Activated T-helper 17 cell treated with anti-CD3 and anti-CD28 coated beads, Interleukin-2, amount 50 U/mL, for 72 hours (primary cell): ENCODE results near the gene CACNA2D2. TPM values are rescaled to one million over a fixed set of nuclear protein-coding genes. Genes with fewer than 3 reads are reported as not detected.
A peak's percentile ranks its signal among the peaks of the same experiment; 100 is the strongest.

ENCODE experiments used
- ATAC-seq: fragments of 150-1000 bp; cut with Tn5 transposase; replicated peaks from 2 replicates; pipeline ENCODE4 v1.10.0; 2021; ENCODE audit warnings: mild to moderate bottlenecking, moderate library complexity
- H3K27ac Mint-ChIP-seq: one replicate; pipeline ENCODE4 v1.8.0; 2022; ENCODE audit warnings: mixed read lengths
- H3K27me3 Mint-ChIP-seq: one replicate; pipeline ENCODE4 v1.8.0; 2022; ENCODE audit warnings: mixed read lengths
- H3K36me3 Mint-ChIP-seq: one replicate; pipeline ENCODE4 v1.8.0; 2022; ENCODE audit warnings: low read depth, mild to moderate bottlenecking, mixed read lengths
- H3K4me1 Mint-ChIP-seq: one replicate; pipeline ENCODE4 v1.8.0; 2022; ENCODE audit warnings: mixed read lengths
- H3K4me3 Mint-ChIP-seq: one replicate; pipeline ENCODE4 v1.8.0; 2022; ENCODE audit warnings: mild to moderate bottlenecking, mixed read lengths
- H3K9me3 Mint-ChIP-seq: one replicate; pipeline ENCODE4 v1.8.0; 2022; ENCODE audit warnings: mixed read lengths
- total RNA-seq, 2 donors: library from RNA; stranded (reverse); gene quantifications; one replicate each; pipeline ENCODE4 v1.2.3, GENCODE V29; 2022

Gene CACNA2D2
- total RNA-seq, 2 donors from 2014 or later: 0.50 to 5.0 TPM

DNA sequence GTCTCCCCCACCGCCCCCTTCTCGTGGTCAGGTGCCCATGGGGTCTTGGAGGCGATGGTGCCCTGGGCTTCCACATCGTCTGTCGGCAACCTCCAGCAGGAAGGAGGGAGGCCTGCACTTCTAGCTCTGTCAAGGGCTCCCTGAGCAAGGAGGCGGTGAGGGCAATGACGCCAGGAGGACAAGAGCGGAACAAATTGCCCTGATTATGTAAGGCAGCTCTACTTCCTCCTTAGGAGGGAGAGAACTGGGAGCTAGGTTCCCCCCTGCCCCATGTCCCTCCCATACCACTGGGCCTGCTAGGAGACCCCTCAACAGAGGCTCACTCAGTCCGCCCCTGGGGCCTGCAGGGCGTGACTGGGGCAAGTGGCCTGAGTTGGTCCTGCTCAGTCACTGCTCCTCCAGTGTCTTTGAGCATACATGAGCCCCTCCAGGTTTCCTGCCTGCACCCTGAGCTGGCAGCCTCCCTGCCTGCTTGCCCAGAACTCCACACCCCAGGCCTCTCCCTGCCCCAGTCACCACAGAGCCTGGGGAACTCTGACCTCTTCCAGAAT lies 56.1 kb downstream of the CACNA2D2 start:
- Mint-ChIP-seq H3K4me3 (no peak overlapping the region), H3K36me3 (no peaks in the 10 kb centered on the region), H3K27me3 (no peaks in the 10 kb centered on the region), H3K9me3 (no peaks in the 10 kb centered on the region), H3K27ac (no peak overlapping the region), H3K4me1 (no peaks in the 10 kb centered on the region)
- ATAC-seq: no peak

DNA sequence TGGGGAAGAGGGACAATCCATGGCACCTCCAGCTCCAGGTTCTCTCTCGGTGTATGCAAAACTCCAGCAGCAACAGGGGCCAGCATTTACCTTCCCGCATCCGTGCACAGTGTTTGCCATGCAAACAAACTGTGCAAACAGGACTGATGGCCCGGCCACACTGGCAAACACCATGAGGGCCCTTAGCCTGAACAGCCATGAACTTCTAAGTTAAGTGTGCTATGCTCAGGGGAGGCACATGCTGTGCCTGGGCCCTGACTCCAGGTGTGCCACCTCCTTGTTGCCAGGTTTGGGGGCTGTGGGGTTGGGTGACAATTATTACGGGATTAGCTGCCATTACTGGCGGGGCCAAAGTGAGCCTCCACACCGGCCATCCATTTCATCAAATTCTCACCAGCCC lies 57.5 kb downstream of the CACNA2D2 start:
- Mint-ChIP-seq H3K9me3 (no peaks in the 10 kb centered on the region), H3K27ac (no peak overlapping the region), H3K4me3 (no peak overlapping the region), H3K27me3 (no peaks in the 10 kb centered on the region), H3K36me3 (no peaks in the 10 kb centered on the region), H3K4me1 (no peaks in the 10 kb centered on the region)
- ATAC-seq: no peak

DNA sequence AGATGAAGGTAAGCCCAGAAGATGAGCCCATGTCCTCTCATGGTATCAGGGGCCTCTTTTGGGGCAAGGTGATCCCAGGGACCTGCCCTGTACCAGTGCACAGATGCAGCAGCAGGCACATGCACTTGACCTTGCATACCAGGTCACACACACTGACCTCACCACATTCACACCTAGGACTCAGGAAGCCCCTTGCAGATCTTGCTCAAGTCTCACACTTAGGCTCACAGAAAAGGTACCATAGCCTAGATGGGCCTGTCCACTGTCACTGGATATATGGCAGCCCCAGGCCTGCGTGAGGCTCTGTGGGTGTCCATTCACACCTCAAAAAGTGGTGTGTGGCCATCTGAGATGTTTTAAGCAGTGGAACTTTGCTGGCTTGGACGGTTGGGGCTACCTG lies 58.7 kb downstream of the CACNA2D2 start:
- Mint-ChIP-seq H3K9me3 (no peaks in the 10 kb centered on the region), H3K4me1 (no peaks in the 10 kb centered on the region), H3K36me3 (no peaks in the 10 kb centered on the region), H3K27ac (no peak overlapping the region), H3K27me3 (no peaks in the 10 kb centered on the region), H3K4me3 (no peak overlapping the region)
- ATAC-seq: no peak

DNA sequence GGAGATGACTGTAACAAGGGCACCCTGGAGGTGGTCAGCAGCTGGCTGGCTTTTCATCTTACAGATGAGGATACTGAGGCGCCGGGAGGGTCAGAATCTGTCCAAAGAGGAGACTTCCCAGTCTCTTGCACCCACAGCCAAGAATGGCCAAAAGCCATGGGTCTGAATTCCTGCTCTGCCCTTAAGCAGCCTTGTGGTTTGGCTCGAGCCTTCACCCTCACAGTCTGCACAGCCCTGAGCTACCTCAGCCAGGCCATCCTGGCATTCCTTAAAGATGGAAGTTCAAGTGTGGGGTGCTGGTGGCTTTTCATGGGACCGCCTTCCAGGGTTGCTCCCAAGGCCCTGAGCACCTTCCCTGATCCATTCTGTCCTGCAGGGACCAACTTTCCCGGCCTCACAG lies 59.2 kb downstream of the CACNA2D2 start:
- ATAC-seq: no peak
- no peaks in the 10 kb centered on the region for H3K36me3 Mint-ChIP-seq

DNA sequence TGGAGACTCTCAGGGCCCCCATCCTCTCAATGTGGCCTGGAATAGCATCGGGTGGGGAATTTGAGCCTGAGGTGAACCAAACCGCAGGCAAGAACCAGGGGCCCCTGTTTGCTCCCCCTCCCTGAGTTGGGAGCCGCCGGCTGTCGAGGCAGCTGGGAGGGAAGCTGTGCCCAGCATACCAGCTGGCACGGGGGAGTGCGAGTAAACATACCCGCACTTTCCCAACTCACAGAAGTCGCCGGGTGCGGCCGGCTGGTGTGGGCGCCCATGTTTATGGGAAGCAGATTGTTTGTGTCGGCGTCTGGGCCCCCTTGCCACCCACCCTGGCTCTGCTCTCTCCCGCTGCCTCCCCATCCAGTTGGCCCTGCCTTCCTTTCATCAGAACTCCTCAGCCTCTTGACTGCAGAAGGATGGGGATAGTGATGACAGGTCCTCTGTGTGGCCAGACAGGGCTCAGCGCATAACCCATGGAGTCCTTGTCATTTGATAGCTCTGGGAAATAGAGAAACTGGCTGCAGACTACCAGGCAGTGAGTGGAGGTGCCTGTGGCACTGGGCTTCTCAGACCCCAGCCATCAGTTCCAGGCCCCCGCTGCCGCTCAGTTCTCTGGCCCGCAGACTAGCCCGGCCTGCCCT lies 60.4 kb downstream of the CACNA2D2 start:
- Mint-ChIP-seq H3K27ac (no peak overlapping the region), H3K27me3 (no peaks in the 10 kb centered on the region), H3K4me1 (no peaks in the 10 kb centered on the region), H3K36me3 (no peaks in the 10 kb centered on the region), H3K9me3 (no peaks in the 10 kb centered on the region), H3K4me3 (no peak overlapping the region)
- ATAC-seq: no peak

More for the DNA sequence above, 59.2 kb downstream of the CACNA2D2 start:
- H3K27ac Mint-ChIP-seq: no peak overlapping the region
- no peaks in the 10 kb centered on the region for H3K27me3 Mint-ChIP-seq
- H3K4me1 Mint-ChIP-seq: no peaks in the 10 kb centered on the region
- no peak overlapping the region for H3K4me3 Mint-ChIP-seq
- H3K9me3 Mint-ChIP-seq: no peaks in the 10 kb centered on the region

DNA sequence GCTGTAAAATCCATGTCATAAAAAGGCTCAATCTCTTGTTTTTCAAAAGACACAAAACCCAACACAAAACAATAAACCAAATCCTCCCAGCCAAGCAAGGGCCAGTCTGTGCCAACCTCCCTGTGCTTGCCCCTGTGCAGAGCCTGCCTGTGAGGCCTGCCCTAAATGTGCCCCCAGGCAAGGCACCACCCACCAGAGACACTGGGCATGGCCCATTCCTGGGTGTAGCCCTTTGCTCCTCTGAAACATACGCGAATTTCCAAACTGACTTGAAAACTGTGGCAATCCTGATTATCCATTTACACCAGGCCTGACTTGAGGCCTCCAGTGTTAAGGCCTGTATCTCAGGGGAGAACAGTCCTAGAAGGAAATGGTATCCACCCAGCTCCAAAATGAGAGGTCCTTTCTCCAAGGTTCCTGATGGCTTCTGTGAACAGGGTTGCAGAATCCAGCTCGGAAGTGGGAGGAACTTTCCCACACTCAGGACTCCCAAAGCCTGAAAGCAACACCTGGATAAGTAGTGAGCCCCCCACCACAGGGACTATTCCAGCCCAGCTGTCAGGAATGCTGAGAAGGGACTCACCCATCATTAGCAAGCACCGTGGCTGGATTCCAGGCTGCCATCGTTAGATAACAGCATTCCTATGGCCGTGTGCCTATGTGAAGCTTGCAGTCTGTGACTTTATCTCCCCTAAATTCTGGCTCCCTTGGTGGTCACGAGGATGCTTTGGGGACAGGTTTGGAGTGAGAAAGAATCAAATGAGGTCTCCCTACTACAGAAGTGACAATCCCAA lies 61.8 kb downstream of the CACNA2D2 start:
- H3K27ac Mint-ChIP-seq: no peak overlapping the region
- no peaks in the 10 kb centered on the region for H3K36me3 Mint-ChIP-seq
- no peaks in the 10 kb centered on the region for H3K9me3 Mint-ChIP-seq
- H3K4me3 Mint-ChIP-seq: no peak overlapping the region
- no peaks in the 10 kb centered on the region for H3K27me3 Mint-ChIP-seq
- no peaks in the 10 kb centered on the region for H3K4me1 Mint-ChIP-seq
- ATAC-seq: no peak

DNA sequence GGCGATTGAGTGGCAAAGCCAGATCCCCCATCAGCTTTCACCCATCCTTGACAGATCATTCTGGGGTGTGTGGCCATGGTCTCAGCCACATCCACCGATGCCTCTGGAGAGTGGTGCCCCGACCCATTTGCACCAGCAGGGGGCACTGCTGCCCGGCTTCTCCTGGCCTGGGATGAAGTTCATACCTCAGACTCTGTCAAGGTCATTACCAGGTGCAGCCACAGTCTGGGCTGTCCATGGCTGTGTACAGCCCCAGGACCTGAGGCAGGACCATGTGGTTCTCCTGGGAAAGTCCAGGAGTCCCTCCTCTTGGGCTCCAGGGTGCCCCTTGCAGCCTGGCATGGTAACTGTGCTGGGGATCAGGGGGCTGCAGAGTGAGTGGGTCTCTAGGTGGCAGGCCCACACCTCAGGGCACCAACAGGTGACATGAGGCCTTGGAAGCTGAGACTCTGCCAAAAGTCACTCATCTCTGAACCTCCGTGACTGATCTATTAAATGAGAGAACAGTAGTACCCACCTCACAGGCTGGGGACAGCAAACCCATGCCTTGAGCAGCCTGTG lies 67.2 kb downstream of the CACNA2D2 start:
- peak; percentile 92 for ATAC-seq
- no peaks in the 10 kb centered on the region for H3K36me3 Mint-ChIP-seq

DNA sequence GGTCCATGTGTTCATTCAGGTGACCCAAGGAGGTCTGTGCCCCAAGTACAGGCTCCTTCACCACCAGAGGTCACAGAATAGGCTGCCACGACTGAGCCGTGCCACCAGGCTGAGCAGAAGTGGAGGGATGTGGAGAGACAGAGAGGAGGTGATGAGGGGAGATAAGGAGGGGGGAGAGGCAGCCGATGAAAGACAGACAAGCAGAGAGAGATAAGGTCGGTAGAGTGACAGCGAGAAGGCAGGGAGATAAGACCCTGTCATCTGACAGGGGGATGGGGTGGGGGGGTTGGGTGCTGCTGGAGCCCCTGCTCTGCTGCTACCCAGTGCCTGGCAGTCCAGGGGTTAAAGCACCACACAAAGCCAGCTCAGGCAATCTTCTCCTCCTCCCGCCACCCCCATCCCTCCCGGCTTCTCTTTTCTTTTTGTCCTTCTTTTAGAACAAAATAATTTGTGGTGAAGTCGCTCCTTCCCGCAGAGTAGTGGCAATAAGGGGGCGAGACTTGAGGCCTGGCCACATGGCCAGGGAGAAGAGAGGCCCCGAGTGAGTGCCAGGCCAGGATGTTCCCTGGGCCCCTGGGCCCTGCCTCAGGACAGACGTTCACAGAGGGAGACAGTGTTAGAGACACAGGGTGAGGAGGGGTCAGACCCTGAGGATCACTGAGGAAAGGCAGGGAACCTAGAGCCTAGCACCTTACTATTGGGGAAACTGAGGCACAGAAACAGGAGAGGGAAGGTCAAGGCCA lies 67.9 kb downstream of the CACNA2D2 start:
- no peak overlapping the region for H3K4me3 Mint-ChIP-seq
- no peaks in the 10 kb centered on the region for H3K36me3 Mint-ChIP-seq
- H3K27me3 Mint-ChIP-seq: no peaks in the 10 kb centered on the region
- ATAC-seq: peak; percentile 15
- H3K4me1 Mint-ChIP-seq: no peaks in the 10 kb centered on the region
- no peaks in the 10 kb centered on the region for H3K9me3 Mint-ChIP-seq
- no peak overlapping the region for H3K27ac Mint-ChIP-seq

More for the DNA sequence above, 67.2 kb downstream of the CACNA2D2 start:
- Mint-ChIP-seq H3K9me3 (no peaks in the 10 kb centered on the region), H3K27ac (no peak overlapping the region), H3K4me3 (no peak overlapping the region), H3K27me3 (no peaks in the 10 kb centered on the region), H3K4me1 (no peaks in the 10 kb centered on the region)

DNA sequence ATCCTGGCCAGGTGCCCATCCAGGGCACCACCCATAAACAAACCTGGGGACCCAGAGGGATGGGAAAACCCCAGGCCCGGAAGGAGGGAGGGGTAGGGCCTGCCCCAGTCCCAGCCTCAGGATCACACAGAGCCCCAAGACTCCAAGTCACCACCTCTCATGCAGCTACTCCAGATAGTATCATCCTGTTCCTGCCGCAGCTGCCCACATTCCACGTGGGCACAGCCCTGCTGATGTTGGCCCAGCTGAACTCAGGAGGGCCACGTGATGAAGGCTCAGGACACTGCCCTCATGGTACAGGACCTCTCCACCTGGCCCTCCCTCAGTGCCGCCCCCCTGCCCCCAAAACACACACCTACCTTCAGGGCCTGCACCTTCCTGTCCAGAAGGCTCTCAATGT lies 69.5 kb downstream of the CACNA2D2 start:
- H3K27me3 Mint-ChIP-seq: no peaks in the 10 kb centered on the region
- no peaks in the 10 kb centered on the region for H3K9me3 Mint-ChIP-seq
- no peak for ATAC-seq
- H3K27ac Mint-ChIP-seq: no peak overlapping the region
- H3K4me1 Mint-ChIP-seq: no peaks in the 10 kb centered on the region
- H3K4me3 Mint-ChIP-seq: no peak overlapping the region
- H3K36me3 Mint-ChIP-seq: no peaks in the 10 kb centered on the region

DNA sequence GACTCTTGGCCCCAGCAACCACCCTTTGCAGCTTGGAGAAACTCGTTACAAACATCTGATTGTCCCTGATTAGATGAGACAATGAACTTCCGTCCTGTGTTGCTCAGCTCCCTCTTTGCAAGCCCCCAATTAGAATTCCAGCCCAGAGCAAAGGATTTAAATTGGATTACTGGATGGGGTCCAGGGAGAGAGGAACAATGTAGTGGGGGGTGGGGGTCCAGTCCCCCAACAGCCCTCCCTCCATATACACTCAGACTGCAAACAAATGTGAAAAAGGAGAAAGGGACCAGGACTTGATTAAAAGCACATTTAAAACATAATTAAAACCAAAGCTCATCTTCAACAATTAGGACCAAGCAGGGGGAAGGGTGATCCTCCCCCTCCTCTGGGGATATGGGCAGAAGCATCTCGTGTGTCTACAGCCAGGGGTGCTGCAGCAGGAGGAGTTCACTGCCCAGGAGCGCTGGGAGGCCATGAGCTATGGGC lies 72.4 kb downstream of the CACNA2D2 start:
- H3K27me3 Mint-ChIP-seq: no peaks in the 10 kb centered on the region
- no peaks in the 10 kb centered on the region for H3K36me3 Mint-ChIP-seq
- H3K27ac Mint-ChIP-seq: no peak overlapping the region
- no peaks in the 10 kb centered on the region for H3K9me3 Mint-ChIP-seq
- no peaks in the 10 kb centered on the region for H3K4me1 Mint-ChIP-seq
- no peak overlapping the region for H3K4me3 Mint-ChIP-seq
- no peak for ATAC-seq

DNA sequence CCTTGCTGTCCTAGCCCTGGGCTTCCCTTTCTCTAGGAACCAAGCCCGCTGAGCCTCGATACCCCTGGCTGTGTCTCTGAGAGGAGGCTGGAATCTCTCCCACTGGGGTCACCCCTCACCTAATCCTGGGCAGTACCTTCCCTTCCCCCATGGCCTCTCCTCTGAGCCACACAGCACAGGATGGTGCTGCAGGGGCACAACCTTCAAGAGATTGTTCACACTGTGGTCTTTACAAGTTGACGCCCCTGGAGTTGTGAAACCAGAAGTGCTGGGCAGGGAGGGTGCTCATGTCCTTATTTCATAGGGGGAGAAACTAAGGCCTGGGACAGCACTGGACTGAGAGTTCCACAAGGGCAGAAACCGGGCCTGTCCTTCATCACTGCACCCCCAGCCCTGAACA lies 73.2 kb downstream of the CACNA2D2 start:
- no peak overlapping the region for H3K4me3 Mint-ChIP-seq
- no peaks in the 10 kb centered on the region for H3K27me3 Mint-ChIP-seq
- no peak overlapping the region for H3K27ac Mint-ChIP-seq
- ATAC-seq: no peak
- H3K9me3 Mint-ChIP-seq: no peaks in the 10 kb centered on the region
- H3K4me1 Mint-ChIP-seq: no peaks in the 10 kb centered on the region
- no peaks in the 10 kb centered on the region for H3K36me3 Mint-ChIP-seq

DNA sequence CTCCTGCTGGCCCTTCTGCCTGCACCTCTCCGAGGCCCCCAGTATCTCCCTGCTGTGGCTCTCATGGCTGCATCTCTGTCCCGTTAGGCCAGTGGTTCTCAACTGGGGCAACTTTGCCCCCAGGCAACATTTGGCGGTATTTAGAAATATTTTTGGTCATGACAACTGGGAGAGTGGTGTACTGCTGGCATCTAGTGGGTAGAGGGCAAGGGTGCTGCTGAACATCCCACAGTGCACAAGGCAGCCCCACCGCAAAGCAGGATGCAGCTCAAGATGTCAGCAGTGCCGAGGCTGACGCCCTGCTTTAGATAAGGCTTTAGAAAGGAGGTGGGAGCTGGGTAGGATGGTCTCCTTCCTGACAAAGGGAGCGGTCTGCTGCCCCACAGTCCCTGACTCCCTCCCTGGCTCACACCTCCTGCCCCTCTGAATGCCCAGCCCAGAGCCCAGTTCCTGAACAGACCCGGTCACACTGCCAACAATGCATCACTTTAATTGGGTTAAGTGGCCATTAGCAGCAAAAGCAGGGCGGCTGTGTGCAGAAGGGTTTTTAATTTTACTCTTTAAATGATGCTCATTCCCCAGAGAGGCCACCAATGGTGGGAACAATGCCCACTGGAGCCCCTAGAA lies 75.3 kb downstream of the CACNA2D2 start:
- Mint-ChIP-seq H3K27ac (no peak overlapping the region), H3K9me3 (no peaks in the 10 kb centered on the region), H3K27me3 (no peaks in the 10 kb centered on the region), H3K4me3 (no peak overlapping the region), H3K36me3 (no peaks in the 10 kb centered on the region), H3K4me1 (no peaks in the 10 kb centered on the region)
- ATAC-seq: no peak

DNA sequence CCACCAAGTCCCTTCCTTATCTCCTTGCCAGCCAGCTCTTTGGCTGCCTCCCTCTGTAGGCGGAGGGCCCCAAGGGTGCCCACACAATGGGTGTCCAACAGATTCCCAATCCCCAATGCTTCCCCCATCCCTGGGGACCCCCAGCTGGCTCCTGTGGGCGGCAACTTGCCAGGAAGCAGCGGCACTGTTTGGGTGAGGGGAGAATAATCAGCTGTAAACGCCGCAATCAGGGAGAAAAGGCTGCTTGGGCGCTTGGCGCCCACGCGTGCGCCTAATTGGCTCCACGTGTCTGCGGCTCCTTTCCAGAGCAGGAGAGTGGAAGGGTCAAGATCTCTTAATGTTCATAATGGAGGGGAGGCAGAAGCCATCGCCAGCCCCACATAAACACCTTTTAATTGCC lies 76.2 kb downstream of the CACNA2D2 start:
- no peaks in the 10 kb centered on the region for H3K4me1 Mint-ChIP-seq
- no peak overlapping the region for H3K27ac Mint-ChIP-seq
- no peaks in the 10 kb centered on the region for H3K9me3 Mint-ChIP-seq
- no peak for ATAC-seq
- no peaks in the 10 kb centered on the region for H3K36me3 Mint-ChIP-seq
- no peaks in the 10 kb centered on the region for H3K27me3 Mint-ChIP-seq
- no peak overlapping the region for H3K4me3 Mint-ChIP-seq

DNA sequence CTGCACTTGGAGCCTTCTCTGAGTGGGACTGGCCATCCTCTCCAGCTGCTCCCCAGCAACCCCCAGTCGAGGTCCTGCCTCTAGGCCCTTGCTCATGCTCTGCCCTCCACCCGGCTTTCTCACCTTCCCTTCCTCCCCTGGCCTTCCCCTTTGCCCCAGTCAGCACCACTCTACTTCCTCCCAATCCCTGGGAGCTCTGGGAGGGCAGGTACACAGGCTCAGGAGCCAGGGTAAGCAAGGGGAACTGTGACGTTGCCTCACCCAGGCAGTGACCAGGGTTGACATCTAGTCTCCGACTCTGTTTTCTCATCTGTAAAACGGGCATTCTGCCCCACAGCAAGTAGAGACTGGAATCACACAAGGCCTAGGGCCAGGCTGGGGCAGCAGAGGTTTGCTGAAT lies 77.5 kb downstream of the CACNA2D2 start:
- no peak for ATAC-seq
- H3K4me1 Mint-ChIP-seq: no peaks in the 10 kb centered on the region
- H3K9me3 Mint-ChIP-seq: no peaks in the 10 kb centered on the region
- H3K4me3 Mint-ChIP-seq: no peak overlapping the region
- no peaks in the 10 kb centered on the region for H3K27me3 Mint-ChIP-seq
- no peaks in the 10 kb centered on the region for H3K36me3 Mint-ChIP-seq
- H3K27ac Mint-ChIP-seq: no peak overlapping the region
